ENCODE data around the gene ANKS3. TPM values are rescaled to one million over a fixed set of nuclear protein-coding genes. Genes with fewer than 3 reads are reported as not detected.

The ANKS3 gene
- polyA plus RNA-seq, 1 donor (not counting 4 experiments of a cell fraction or from before 2014, with no cell fraction given): 11.7 TPM

GRCh38 chr16:4703906-4704305, 30.2 kb downstream of the ANKS3 start:
- Histone ChIP-seq H3K4me1 (ENCODE audit: control insufficient read depth, extremely low read depth, insufficient read depth, low read length) (peaks cover 3% of the 10 kb centered on the region), H3K9me1 (ENCODE audit: control insufficient read depth, extremely low read depth, insufficient read depth, low read length) (no peaks in the 10 kb centered on the region), H3K9me3 (ENCODE audit: control insufficient read depth, low read depth, low read length) (no peaks in the 10 kb centered on the region), H3K79me2 (ENCODE audit: control insufficient read depth, insufficient read depth, low read length) (no peaks in the 10 kb centered on the region), H3K4me3 (ENCODE audit: control insufficient read depth in 2 of 3, extremely low read depth in 1 of 3, insufficient read depth in 2 of 3, low read depth in 1 of 3, low read length in 3 of 3) (no peak overlapping the region), H4K20me1 (ENCODE audit: control insufficient read depth, extremely low read depth, insufficient read depth, low read length) (no peaks in the 10 kb centered on the region), H3K9ac (ENCODE audit: control insufficient read depth, extremely low read depth, insufficient read depth, low read length) (no peak overlapping the region), H3K4me2 (ENCODE audit: control insufficient read depth, extremely low read depth, insufficient read depth, low read depth, low read length) (no peak overlapping the region), H2AFZ (ENCODE audit: control insufficient read depth, low read length) (no peak overlapping the region), H3K36me3 (ENCODE audit: control insufficient read depth in 2 of 2, extremely low read depth in 1 of 2, insufficient read depth in 2 of 2, low read length in 2 of 2) (peaks cover 18 to 29% of the 10 kb centered on the region in 2 experiments), H3K27ac (ENCODE audit: control insufficient read depth, insufficient read depth, low read length) (no peak overlapping the region), H3K27me3 (ENCODE audit: control insufficient read depth, extremely low read depth, insufficient read depth, low read length) (no peaks in the 10 kb centered on the region)
- dilution Hi-C loops (cut with MboI; ENCODE audit: extremely low pct_ligation_motif_present, low sequenced_read_pairs): no loop called here
- no peak for FAIRE-seq
- no peak for DNase-seq (ENCODE audit: low read depth, low spot score)
- TF ChIP-seq EZH2 (IDR thresholded peaks at IDR 0.05; ENCODE audit: low read length) (no peak), CTCF (optimal IDR thresholded peaks at IDR 0.05 in 1 of 3, IDR thresholded peaks at IDR 0.05 in 1 of 3, conservative IDR thresholded peaks at IDR 0.05 in 1 of 3; ENCODE audit: extremely low read depth in 1 of 3, insufficient read depth in 2 of 3, low read length in 3 of 3) (no peak)

- dilution Hi-C loops (cut with MboI; ENCODE audit: extremely low pct_ligation_motif_present, low sequenced_read_pairs): no loop called here
- no peak overlapping the region for H3K4me3 ChIP-seq (ENCODE audit: control insufficient read depth in 2 of 3, extremely low read depth in 1 of 3, insufficient read depth in 2 of 3, low read depth in 1 of 3, low read length in 3 of 3)
- DNase-seq (ENCODE audit: low read depth, low spot score): no peak
- H4K20me1 ChIP-seq (ENCODE audit: control insufficient read depth, extremely low read depth, insufficient read depth, low read length): no peaks in the 10 kb centered on the region
- H3K9me3 ChIP-seq (ENCODE audit: control insufficient read depth, low read depth, low read length): no peaks in the 10 kb centered on the region
- peaks cover 19 to 34% of the 10 kb centered on the region in 2 experiments for H3K36me3 ChIP-seq (ENCODE audit: control insufficient read depth in 2 of 2, extremely low read depth in 1 of 2, insufficient read depth in 2 of 2, low read length in 2 of 2)
- H3K27ac ChIP-seq (ENCODE audit: control insufficient read depth, insufficient read depth, low read length): no peak overlapping the region
- no peak overlapping the region for H3K9ac ChIP-seq (ENCODE audit: control insufficient read depth, extremely low read depth, insufficient read depth, low read length)
- H3K9me1 ChIP-seq (ENCODE audit: control insufficient read depth, extremely low read depth, insufficient read depth, low read length): no peaks in the 10 kb centered on the region
- peaks cover 3% of the 10 kb centered on the region for H3K4me1 ChIP-seq (ENCODE audit: control insufficient read depth, extremely low read depth, insufficient read depth, low read length)
- H2AFZ ChIP-seq (ENCODE audit: control insufficient read depth, low read length): no peak overlapping the region
- no peak overlapping the region for H3K4me2 ChIP-seq (ENCODE audit: control insufficient read depth, extremely low read depth, insufficient read depth, low read depth, low read length)
- no peak for TF ChIP-seq EZH2 (IDR thresholded peaks at IDR 0.05; ENCODE audit: low read length)
- no peak for TF ChIP-seq CTCF (optimal IDR thresholded peaks at IDR 0.05 in 1 of 3, IDR thresholded peaks at IDR 0.05 in 1 of 3, conservative IDR thresholded peaks at IDR 0.05 in 1 of 3; ENCODE audit: extremely low read depth in 1 of 3, insufficient read depth in 2 of 3, low read length in 3 of 3)
- no peak for FAIRE-seq
- no peaks in the 10 kb centered on the region for H3K79me2 ChIP-seq (ENCODE audit: control insufficient read depth, insufficient read depth, low read length)
- H3K27me3 ChIP-seq (ENCODE audit: control insufficient read depth, extremely low read depth, insufficient read depth, low read length): no peaks in the 10 kb centered on the region
Measured at GRCh38 chr16:4702466-4702808, 31.6 kb downstream of the ANKS3 start.

Data from keratinocyte (primary cell).